Measurements from ENCODE around the gene PTCRA.

The PTCRA gene

DNA sequence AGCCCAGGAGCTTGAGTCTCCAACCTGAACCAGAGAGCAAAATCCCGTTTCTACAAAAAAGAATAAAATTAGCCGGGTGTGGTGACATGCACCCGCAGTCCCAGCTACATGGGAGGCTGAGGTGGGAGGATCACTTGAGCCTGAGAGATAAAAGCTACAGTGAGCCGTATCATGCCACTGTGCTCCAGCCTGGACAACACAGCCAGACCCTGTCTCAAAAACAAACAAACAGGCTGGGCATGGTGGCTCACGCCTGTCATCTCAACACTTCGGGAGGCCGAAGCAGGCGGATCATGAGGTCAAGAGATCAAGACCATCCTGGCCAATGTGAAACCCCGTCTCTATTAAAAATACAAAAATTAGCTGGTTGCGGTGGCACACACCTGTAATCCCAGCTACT lies 11.4 kb upstream of the PTCRA start:
- Histone ChIP-seq H3K4me3 (ENCODE audit: insufficient read depth, low read depth, low read length) (no peak overlapping the region), H3K4me1 (ENCODE audit: control insufficient read depth, insufficient read depth, low read length) (peaks cover 6% of the 10 kb centered on the region), H3K27ac (ENCODE audit: insufficient read depth, low read depth, low read length, poor library complexity, severe bottlenecking) (no peak overlapping the region), H3K36me3 (ENCODE audit: control insufficient read depth, insufficient read depth, low read length) (no peaks in the 10 kb centered on the region), H3K9me3 (ENCODE audit: control insufficient read depth, low read length) (no peaks in the 10 kb centered on the region), H3K27me3 (ENCODE audit: control insufficient read depth, insufficient read depth, low read length, poor library complexity, severe bottlenecking) (no peaks in the 10 kb centered on the region)
- WGBS, 2 experiments: 95 to 96% methylated on average over 10 of the region's 10 CpGs

DNA sequence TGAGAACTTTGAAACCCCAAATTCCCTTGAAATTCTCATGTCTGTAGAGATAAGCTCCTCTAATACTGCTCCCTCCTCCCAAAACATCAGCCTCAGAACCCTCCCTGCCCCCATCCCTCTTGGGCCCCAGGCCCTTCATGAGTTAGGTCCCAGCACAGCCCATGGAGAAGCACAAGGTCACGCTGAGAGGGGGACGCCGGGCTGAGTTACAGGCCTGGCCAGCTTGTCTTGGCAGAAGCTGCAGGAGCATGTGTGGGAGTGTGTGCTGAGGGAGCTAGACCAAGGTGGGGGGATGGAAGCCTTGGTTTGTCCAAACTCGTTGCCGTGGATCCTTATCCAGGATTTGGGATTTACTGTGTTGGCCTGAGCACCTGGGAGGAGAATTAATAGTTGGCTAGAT lies 8.5 kb upstream of the PTCRA start:
- no peaks in the 10 kb centered on the region for H3K9me3 ChIP-seq (ENCODE audit: control insufficient read depth, low read length)
- no peak overlapping the region for H3K4me3 ChIP-seq (ENCODE audit: insufficient read depth, low read depth, low read length)
- H3K27me3 ChIP-seq (ENCODE audit: control insufficient read depth, insufficient read depth, low read length, poor library complexity, severe bottlenecking): no peaks in the 10 kb centered on the region
- WGBS, 2 experiments: 81 to 90% methylated on average over 5 of the region's 5 CpGs
- H3K27ac ChIP-seq (ENCODE audit: insufficient read depth, low read depth, low read length, poor library complexity, severe bottlenecking): no peak overlapping the region
- H3K36me3 ChIP-seq (ENCODE audit: control insufficient read depth, insufficient read depth, low read length): no peaks in the 10 kb centered on the region
- H3K4me1 ChIP-seq (ENCODE audit: control insufficient read depth, insufficient read depth, low read length): no peaks in the 10 kb centered on the region

DNA sequence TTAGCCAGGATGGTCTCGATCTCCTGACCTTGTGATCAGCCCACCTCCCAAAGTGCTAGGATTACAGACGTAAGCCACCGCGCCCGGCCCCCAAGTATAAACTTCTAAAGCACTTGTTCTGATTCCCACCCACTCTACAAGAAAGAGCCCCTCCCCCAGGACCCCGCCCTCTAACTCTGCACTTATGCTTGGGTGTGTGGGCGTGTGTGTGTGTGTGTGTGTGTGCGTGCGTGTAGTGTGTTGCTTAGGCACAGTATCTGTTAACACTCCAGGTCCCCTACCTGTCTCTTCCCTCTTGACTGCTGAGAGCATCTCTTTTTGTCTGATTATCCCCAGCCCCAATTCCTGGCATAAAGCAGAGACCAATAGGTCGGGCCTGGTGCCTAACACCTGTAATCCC lies 6.0 kb upstream of the PTCRA start:
- WGBS, 2 experiments: 94 to 96% methylated on average over 8 to 9 of the region's 10 CpGs
- Histone ChIP-seq H3K4me3 (ENCODE audit: insufficient read depth, low read depth, low read length) (no peak overlapping the region), H3K27ac (ENCODE audit: insufficient read depth, low read depth, low read length, poor library complexity, severe bottlenecking) (no peak overlapping the region), H3K36me3 (ENCODE audit: control insufficient read depth, insufficient read depth, low read length) (no peaks in the 10 kb centered on the region), H3K27me3 (ENCODE audit: control insufficient read depth, insufficient read depth, low read length, poor library complexity, severe bottlenecking) (no peaks in the 10 kb centered on the region), H3K4me1 (ENCODE audit: control insufficient read depth, insufficient read depth, low read length) (no peaks in the 10 kb centered on the region), H3K9me3 (ENCODE audit: control insufficient read depth, low read length) (no peaks in the 10 kb centered on the region)

DNA sequence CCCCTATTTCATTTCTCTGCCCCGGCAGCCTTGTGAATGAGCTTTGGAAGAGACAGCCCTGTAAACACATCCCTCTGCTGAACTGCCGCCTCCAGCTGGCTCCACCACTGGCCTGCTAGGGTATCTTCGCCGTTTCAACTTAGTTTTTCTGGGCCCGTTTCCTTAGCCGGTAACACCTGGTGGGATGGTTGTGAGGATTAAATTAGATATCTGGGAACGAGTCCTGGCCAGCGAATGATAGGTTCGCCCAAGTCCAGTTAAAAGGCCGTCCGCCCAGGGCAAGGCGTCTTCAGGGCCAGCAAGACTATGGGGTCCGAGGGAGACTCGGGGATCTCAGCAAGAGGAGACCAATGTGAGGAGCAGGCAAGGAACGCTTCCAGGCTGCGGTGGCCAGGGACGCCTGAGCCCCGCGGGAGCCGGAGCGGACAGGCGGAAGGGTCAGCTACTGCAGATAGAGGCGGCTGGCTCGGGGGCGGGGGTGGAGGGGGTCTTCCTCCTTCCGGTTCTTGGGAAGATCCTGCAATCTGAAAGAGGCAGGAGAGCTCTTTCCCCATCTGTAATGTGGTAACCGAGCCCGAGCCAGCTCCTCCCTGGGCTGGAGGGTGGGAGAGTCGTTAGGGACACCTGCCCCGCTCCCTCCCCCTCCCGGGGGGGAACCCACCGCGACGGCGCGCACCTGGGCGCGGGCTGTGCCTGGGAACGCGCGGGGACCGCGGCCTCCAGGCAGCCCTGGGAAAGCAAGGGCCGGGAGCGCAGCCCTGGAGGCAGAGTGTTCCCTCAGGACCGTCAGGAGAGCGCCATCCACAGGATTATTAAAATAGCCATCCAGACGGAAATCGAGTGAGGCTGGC lies 4.5 kb upstream of the PTCRA start:
- Histone ChIP-seq H3K36me3 (ENCODE audit: control insufficient read depth, insufficient read depth, low read length) (no peaks in the 10 kb centered on the region), H3K9me3 (ENCODE audit: control insufficient read depth, low read length) (no peaks in the 10 kb centered on the region), H3K27me3 (ENCODE audit: control insufficient read depth, insufficient read depth, low read length, poor library complexity, severe bottlenecking) (no peaks in the 10 kb centered on the region), H3K4me1 (ENCODE audit: control insufficient read depth, insufficient read depth, low read length) (no peaks in the 10 kb centered on the region), H3K27ac (ENCODE audit: insufficient read depth, low read depth, low read length, poor library complexity, severe bottlenecking) (peak overlapping the region; percentile 82), H3K4me3 (ENCODE audit: insufficient read depth, low read depth, low read length) (peak overlapping the region; percentile 43)
- 3 to 4% methylated on average over 49 of the region's 49 CpGs for WGBS, 2 experiments

DNA sequence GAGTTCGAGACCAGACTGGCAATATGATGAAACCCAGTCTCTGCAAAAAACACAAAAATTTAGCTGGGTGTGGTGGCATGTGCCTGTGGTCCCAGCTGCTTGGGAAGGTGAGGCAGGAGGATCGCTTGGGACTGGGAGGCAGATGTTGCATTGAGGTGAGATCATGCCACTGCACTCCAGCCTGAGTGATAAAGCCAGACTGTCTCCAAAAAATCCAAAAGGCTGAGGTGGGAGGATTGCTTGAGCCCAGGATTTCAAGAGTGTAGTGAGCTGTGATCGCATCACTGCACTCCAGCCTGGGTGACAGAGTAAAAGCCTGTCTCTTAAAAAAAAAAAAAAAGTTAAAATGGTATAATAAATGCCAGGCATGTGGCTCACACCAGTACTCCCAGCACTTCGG lies 1.3 kb upstream of the PTCRA start:
- Histone ChIP-seq H3K9me3 (ENCODE audit: control insufficient read depth, low read length) (no peaks in the 10 kb centered on the region), H3K4me1 (ENCODE audit: control insufficient read depth, insufficient read depth, low read length) (no peaks in the 10 kb centered on the region), H3K36me3 (ENCODE audit: control insufficient read depth, insufficient read depth, low read length) (no peaks in the 10 kb centered on the region), H3K4me3 (ENCODE audit: insufficient read depth, low read depth, low read length) (no peak overlapping the region), H3K27ac (ENCODE audit: insufficient read depth, low read depth, low read length, poor library complexity, severe bottlenecking) (no peak overlapping the region), H3K27me3 (ENCODE audit: control insufficient read depth, insufficient read depth, low read length, poor library complexity, severe bottlenecking) (no peaks in the 10 kb centered on the region)
- 92% methylated on average over 4 of the region's 4 CpGs for WGBS, 2 experiments

DNA sequence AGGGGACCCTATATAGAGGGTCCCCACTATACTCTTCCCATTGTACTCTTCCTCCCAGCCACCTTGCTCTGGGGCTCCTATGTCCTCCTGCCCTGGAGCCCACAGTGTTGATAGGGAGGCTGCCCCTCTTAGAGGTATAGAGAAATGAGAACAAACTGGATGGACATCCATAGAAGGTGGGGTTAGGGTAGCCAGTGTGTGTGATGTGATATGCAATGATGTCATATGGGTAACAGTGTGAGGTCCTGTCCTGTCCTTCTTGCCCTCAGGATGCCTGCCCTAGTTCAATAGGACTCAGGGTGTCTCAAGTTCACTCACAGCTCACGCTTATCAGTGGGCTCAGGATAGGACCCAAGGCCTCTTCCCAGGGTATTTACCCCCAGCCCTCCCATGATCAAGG lies 435 bp downstream of the PTCRA start:
- no peak overlapping the region for H3K4me3 ChIP-seq (ENCODE audit: insufficient read depth, low read depth, low read length)
- H3K27me3 ChIP-seq (ENCODE audit: control insufficient read depth, insufficient read depth, low read length, poor library complexity, severe bottlenecking): no peaks in the 10 kb centered on the region
- H3K27ac ChIP-seq (ENCODE audit: insufficient read depth, low read depth, low read length, poor library complexity, severe bottlenecking): no peak overlapping the region
- H3K36me3 ChIP-seq (ENCODE audit: control insufficient read depth, insufficient read depth, low read length): no peaks in the 10 kb centered on the region
- H3K9me3 ChIP-seq (ENCODE audit: control insufficient read depth, low read length): no peaks in the 10 kb centered on the region
- WGBS, 2 experiments: 88 to 98% methylated on average over 1 of the region's 1 CpG
- no peaks in the 10 kb centered on the region for H3K4me1 ChIP-seq (ENCODE audit: control insufficient read depth, insufficient read depth, low read length)

DNA sequence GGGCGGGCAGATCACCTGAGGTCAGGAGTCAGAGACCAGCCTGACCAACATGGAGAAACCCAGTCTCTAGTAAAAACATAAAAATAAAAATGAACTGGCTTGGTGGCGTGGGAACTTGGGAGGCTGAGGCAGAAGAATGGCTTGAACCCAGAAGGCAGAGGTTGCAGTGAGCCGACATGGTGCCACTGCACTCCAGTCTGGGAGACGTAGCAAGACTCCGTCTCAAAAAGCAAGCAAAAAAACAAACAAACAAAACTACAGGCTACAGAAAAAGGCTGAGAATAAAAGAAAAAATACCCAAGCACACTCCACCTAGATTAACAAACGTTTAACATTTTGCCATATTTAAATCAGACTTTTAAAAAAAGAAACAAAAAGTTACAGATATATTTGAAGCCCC lies 5.9 kb downstream of the PTCRA start:
- no peaks in the 10 kb centered on the region for H3K27me3 ChIP-seq (ENCODE audit: control insufficient read depth, insufficient read depth, low read length, poor library complexity, severe bottlenecking)
- 87 to 88% methylated on average over 6 of the region's 6 CpGs for WGBS, 2 experiments
- no peaks in the 10 kb centered on the region for H3K9me3 ChIP-seq (ENCODE audit: control insufficient read depth, low read length)
- H3K4me3 ChIP-seq (ENCODE audit: insufficient read depth, low read depth, low read length): no peak overlapping the region
- H3K36me3 ChIP-seq (ENCODE audit: control insufficient read depth, insufficient read depth, low read length): no peaks in the 10 kb centered on the region
- H3K27ac ChIP-seq (ENCODE audit: insufficient read depth, low read depth, low read length, poor library complexity, severe bottlenecking): no peak overlapping the region
- H3K4me1 ChIP-seq (ENCODE audit: control insufficient read depth, insufficient read depth, low read length): no peaks in the 10 kb centered on the region

DNA sequence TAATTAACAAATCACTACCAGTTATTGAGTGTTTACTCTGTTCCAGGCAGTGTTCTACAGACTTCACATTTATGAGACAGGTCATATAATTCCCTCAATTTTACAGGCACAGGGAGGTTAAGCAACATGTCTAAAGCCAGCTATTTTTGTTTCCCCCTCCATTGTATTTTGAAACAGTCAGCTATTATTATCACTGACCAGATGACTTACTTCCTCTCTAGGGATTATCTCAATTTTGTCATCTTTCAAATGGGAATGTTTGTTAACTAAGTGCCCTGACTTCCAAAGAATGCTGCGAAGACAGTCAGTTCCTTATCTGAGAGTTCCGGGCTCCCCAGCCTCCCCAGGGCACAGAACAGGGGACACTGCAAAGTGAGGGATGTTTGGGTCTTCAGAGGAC lies 7.8 kb downstream of the PTCRA start:
- no peaks in the 10 kb centered on the region for H3K9me3 ChIP-seq (ENCODE audit: control insufficient read depth, low read length)
- no peak overlapping the region for H3K4me3 ChIP-seq (ENCODE audit: insufficient read depth, low read depth, low read length)
- H3K27me3 ChIP-seq (ENCODE audit: control insufficient read depth, insufficient read depth, low read length, poor library complexity, severe bottlenecking): no peaks in the 10 kb centered on the region
- 94 to 100% methylated on average over 2 of the region's 2 CpGs for WGBS, 2 experiments
- no peaks in the 10 kb centered on the region for H3K4me1 ChIP-seq (ENCODE audit: control insufficient read depth, insufficient read depth, low read length)
- H3K27ac ChIP-seq (ENCODE audit: insufficient read depth, low read depth, low read length, poor library complexity, severe bottlenecking): no peak overlapping the region
- no peaks in the 10 kb centered on the region for H3K36me3 ChIP-seq (ENCODE audit: control insufficient read depth, insufficient read depth, low read length)

DNA sequence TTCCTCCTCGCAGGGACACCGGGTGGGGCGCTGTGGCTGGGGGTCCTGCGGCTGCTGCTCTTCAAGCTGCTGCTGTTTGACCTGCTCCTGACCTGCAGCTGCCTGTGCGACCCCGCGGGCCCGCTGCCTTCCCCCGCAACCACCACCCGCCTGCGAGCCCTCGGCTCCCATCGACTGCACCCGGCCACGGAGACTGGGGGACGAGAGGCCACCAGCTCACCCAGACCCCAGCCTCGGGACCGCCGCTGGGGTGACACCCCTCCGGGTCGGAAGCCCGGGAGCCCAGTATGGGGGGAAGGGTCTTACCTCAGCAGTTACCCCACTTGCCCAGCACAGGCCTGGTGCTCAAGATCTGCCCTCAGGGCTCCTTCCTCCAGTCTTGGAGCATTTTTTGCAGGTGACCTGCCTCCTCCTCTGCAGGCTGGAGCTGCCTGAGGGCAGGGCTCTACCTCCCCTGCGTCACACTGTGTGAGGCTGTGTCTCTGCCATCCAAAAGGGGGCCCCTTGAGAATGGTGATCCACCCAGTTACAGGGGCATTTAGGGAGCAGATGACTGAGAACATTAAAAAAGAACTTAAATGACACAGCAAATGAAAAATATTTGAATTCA lies 9.5 kb downstream of the PTCRA start:
- Histone ChIP-seq H3K4me3 (ENCODE audit: insufficient read depth, low read depth, low read length) (no peak overlapping the region), H3K9me3 (ENCODE audit: control insufficient read depth, low read length) (no peaks in the 10 kb centered on the region), H3K27me3 (ENCODE audit: control insufficient read depth, insufficient read depth, low read length, poor library complexity, severe bottlenecking) (no peaks in the 10 kb centered on the region), H3K4me1 (ENCODE audit: control insufficient read depth, insufficient read depth, low read length) (no peaks in the 10 kb centered on the region), H3K36me3 (ENCODE audit: control insufficient read depth, insufficient read depth, low read length) (no peaks in the 10 kb centered on the region), H3K27ac (ENCODE audit: insufficient read depth, low read depth, low read length, poor library complexity, severe bottlenecking) (no peak overlapping the region)
- WGBS, 2 experiments: 91% methylated on average over 23 of the region's 23 CpGs

DNA sequence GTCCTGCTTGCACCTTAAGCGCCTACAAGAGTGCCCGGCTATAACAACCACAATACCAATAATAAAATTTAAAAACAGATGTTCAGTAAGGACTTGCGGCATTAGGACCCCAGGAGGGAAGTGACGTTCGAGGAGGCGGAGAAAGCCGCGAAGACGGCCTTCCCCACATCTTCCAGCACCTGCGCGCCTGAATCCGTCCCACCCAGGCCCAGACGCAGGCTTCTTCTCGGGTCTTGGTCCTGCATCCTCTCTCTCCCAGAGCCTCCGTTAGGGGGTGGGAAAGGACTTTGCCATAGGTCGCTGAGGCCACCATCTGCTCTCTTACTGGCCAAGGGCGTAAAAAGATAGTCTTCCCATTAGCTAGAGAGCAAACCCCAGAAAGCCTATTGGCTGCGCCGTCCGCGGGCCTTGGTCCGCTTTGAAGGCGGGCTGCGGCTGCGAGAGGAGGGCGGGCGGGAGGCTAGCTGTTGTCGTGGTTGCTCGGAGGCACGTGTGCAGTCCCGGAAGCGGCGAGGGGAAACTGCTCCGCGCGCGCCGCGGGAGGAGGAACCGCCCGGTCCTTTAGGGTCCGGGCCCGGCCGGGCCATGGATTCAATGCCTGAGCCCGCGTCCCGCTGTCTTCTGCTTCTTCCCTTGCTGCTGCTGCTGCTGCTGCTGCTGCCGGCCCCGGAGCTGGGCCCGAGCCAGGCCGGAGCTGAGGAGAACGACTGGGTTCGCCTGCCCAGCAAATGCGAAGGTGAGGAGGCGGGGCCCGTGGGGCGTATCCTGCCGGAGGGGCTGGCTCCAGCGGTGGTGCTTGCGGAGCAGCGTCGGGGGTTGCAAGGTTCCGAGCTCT lies 13.3 kb downstream of the PTCRA start, which contains the start of gene CNPY3:
TSS of gene CNPY3 (plus strand) at position 495 of the 835 bp plus-strand sequence. CDS start at position 586, 91 bp downstream.
- 1% methylated on average over 63 of the region's 63 CpGs for WGBS, 2 experiments
- Histone ChIP-seq H3K27ac (ENCODE audit: insufficient read depth, low read depth, low read length, poor library complexity, severe bottlenecking) (peak within 1 kb of the TSS; percentile 97), H3K4me1 (ENCODE audit: control insufficient read depth, insufficient read depth, low read length) (no peaks in the 10 kb centered on the region), H3K36me3 (ENCODE audit: control insufficient read depth, insufficient read depth, low read length) (peaks cover 3% of the 10 kb centered on the region), H3K4me3 (ENCODE audit: insufficient read depth, low read depth, low read length) (peak within 1 kb of the TSS; percentile 42), H3K27me3 (ENCODE audit: control insufficient read depth, insufficient read depth, low read length, poor library complexity, severe bottlenecking) (no peaks in the 10 kb centered on the region), H3K9me3 (ENCODE audit: control insufficient read depth, low read length) (no peaks in the 10 kb centered on the region)
